PFSK-1 (cell line): ENCODE measurements around the gene MSLN.
A peak's percentile ranks its signal among the peaks of the same experiment; 100 is the strongest.

ENCODE experiments used
- FOXP2 ChIP-seq: optimal IDR thresholded peaks from 2 replicates; pipeline ENCODE3; 2011; ENCODE audit warnings: borderline replicate concordance, control low read depth, inconsistent platforms; ENCODE audit not compliant: insufficient read depth; ENCODE audit errors: extremely low read length, extremely low read depth
- POLR2AphosphoS5 ChIP-seq: IDR thresholded peaks from 2 replicates; pipeline ENCODE4 v1.6.1; 2012; ENCODE audit warnings: low read depth, mild to moderate bottlenecking, control low read depth, low read length, moderate library complexity
- REST ChIP-seq, 2 experiments: IDR thresholded peaks; 2 replicates each; pipeline versions ENCODE4 v1.6.1 to v1.8.0; 2011 to 2012; ENCODE audit warnings: low read depth in 2 of 2, low read length in 2 of 2, control low read depth in 1 of 2, inconsistent platforms in 1 of 2, mild to moderate bottlenecking in 1 of 2, moderate library complexity in 1 of 2; ENCODE audit not compliant: insufficient read depth in 1 of 2
- SIN3A ChIP-seq: IDR thresholded peaks from 2 replicates; pipeline ENCODE4 v1.6.1; 2012; ENCODE audit warnings: mild to moderate bottlenecking, low read length, moderate library complexity, borderline replicate concordance; ENCODE audit not compliant: insufficient read depth
- TAF1 ChIP-seq: IDR thresholded peaks from 2 replicates; pipeline ENCODE4 v1.6.1; 2012; ENCODE audit warnings: low read length, control low read depth, borderline replicate concordance; ENCODE audit not compliant: insufficient read depth

Gene MSLN

GRCh38 chr16:740459-740763, 20.1 kb upstream of the MSLN start:
- TF ChIP-seq POLR2AphosphoS5 (no peak), FOXP2 (no peak), SIN3A (no peak), REST (IDR thresholded peaks at IDR 0.05; ENCODE audit: insufficient read depth in 1 of 2, low read depth in 2 of 2, low read length in 2 of 2) (no peak), TAF1 (no peak)

- peak; percentile 94 for TF ChIP-seq TAF1
- no peak; the same call in 1 of the 2 replicates for TF ChIP-seq POLR2AphosphoS5
- TF ChIP-seq FOXP2, result peak; percentile 88
- no peak; the same call in 1 of the 2 replicates for TF ChIP-seq SIN3A
- no peak for TF ChIP-seq REST (IDR thresholded peaks at IDR 0.05; ENCODE audit: insufficient read depth in 1 of 2, low read depth in 2 of 2, low read length in 2 of 2)
Observed at GRCh38 chr16:740764-741505, 19.6 kb upstream of the MSLN start, which contains the start of gene CIAO3. TSS of gene CIAO3 (minus strand) at chr16:740997. CDS start at chr16:740985, 12 bp downstream.

GRCh38 chr16:741986-742629, 18.4 kb upstream of the MSLN start:
- TF ChIP-seq TAF1 (no peak), FOXP2 (no peak), SIN3A (no peak), POLR2AphosphoS5 (no peak), REST (IDR thresholded peaks at IDR 0.05; ENCODE audit: insufficient read depth in 1 of 2, low read depth in 2 of 2, low read length in 2 of 2) (no peak)

GRCh38 chr16:743794-744500, 16.6 kb upstream of the MSLN start:
- TF ChIP-seq FOXP2 (no peak), REST (IDR thresholded peaks at IDR 0.05; ENCODE audit: insufficient read depth in 1 of 2, low read depth in 2 of 2, low read length in 2 of 2) (no peak), POLR2AphosphoS5 (no peak), TAF1 (no peak), SIN3A (no peak)
